Jurkat, Clone E6-1 (cell line): ENCODE results near the gene HRK.
"Not testable (repeated sequence)": the region's sequence is repeated elsewhere in the genome, so short reads cannot be mapped to it uniquely, and the experiment has no call there.

Experiments used
- DNase-seq: peaks from one replicate; pipeline ENCODE4 v3.0.0-alpha.2; 2011; ENCODE audit warnings: low read depth, low spot score
- H3K4me3 ChIP-seq: 2 replicates; pipeline ENCODE4 v1.5.1; 2011; ENCODE audit warnings: mild to moderate bottlenecking, low read length, control low read depth, moderate library complexity

HRK gene

GRCh38 chr12:116838365-116838764, 42.9 kb downstream of the HRK start:
- H3K4me3 ChIP-seq: no peak overlapping the region
- DNase-seq: no peak

- DNase-seq: no peak
- no peak overlapping the region for H3K4me3 ChIP-seq
Observed at GRCh38 chr12:116837097-116837496, 44.1 kb downstream of the HRK start.

GRCh38 chr12:116835484-116835883, 45.8 kb downstream of the HRK start:
- H3K4me3 ChIP-seq: no peak overlapping the region
- no peak for DNase-seq

- no peak overlapping the region for H3K4me3 ChIP-seq
- no peak for DNase-seq
Observed at GRCh38 chr12:116833474-116833873, 47.8 kb downstream of the HRK start.

- no peak overlapping the region for H3K4me3 ChIP-seq
- no peak for DNase-seq
Observed at GRCh38 chr12:116832353-116832752, 48.9 kb downstream of the HRK start.

GRCh38 chr12:116827432-116827831, 53.8 kb downstream of the HRK start:
- no peak overlapping the region for H3K4me3 ChIP-seq
- no peak for DNase-seq

GRCh38 chr12:116821291-116821690, 60.0 kb downstream of the HRK start:
- no peak for DNase-seq

GRCh38 chr12:116820064-116820656, 61.1 kb downstream of the HRK start:
- no peak for DNase-seq

More at GRCh38 chr12:116821291-116821690, 60.0 kb downstream of the HRK start:
- no peak overlapping the region for H3K4me3 ChIP-seq

GRCh38 chr12:116818948-116819832, 62.1 kb downstream of the HRK start:
- DNase-seq: peak; percentile 67
- H3K4me3 ChIP-seq: peak overlapping the region; percentile 92

More at GRCh38 chr12:116820064-116820656, 61.1 kb downstream of the HRK start:
- H3K4me3 ChIP-seq: no peak overlapping the region

- H3K4me3 ChIP-seq: peak overlapping the region; percentile 92
- DNase-seq: no peak
Observed at GRCh38 chr12:116818341-116818856, 62.8 kb downstream of the HRK start.

- not testable (repeated sequence) for H3K4me3 ChIP-seq, DNase-seq
Observed at GRCh38 chr12:116814766-116815165, 66.5 kb downstream of the HRK start.

- DNase-seq: no peak
- H3K4me3 ChIP-seq: no peak overlapping the region
Observed at GRCh38 chr12:116813271-116814041, 67.8 kb downstream of the HRK start.

GRCh38 chr12:116812238-116812637, 69.0 kb downstream of the HRK start:
- DNase-seq: no peak

GRCh38 chr12:116808113-116809105, 72.8 kb downstream of the HRK start:
- DNase-seq: no peak
- no peak overlapping the region for H3K4me3 ChIP-seq

More at GRCh38 chr12:116812238-116812637, 69.0 kb downstream of the HRK start:
- no peak overlapping the region for H3K4me3 ChIP-seq

GRCh38 chr12:116807546-116807945, 73.7 kb downstream of the HRK start:
- no peak for DNase-seq
- no peak overlapping the region for H3K4me3 ChIP-seq

GRCh38 chr12:116806845-116807440, 74.3 kb downstream of the HRK start:
- no peak for DNase-seq
- H3K4me3 ChIP-seq: no peak overlapping the region
